Occipital lobe (tissue), 2 donors: Measurements from ENCODE around the gene UBE2A. TPM values are rescaled to one million over a fixed set of nuclear protein-coding genes. Genes with fewer than 3 reads are reported as not detected.

Source experiments
- DNase-seq: peaks from one replicate; lab custom pipeline; 2025; lab: John Stamatoyannopoulos, UW
- total RNA-seq: library from RNA; depleted of rRNA; stranded (reverse); fragments of >200 nt; gene quantifications from one replicate; pipeline ENCODE4 v1.2.3, GENCODE V29; 2014

UBE2A gene
- total RNA-seq: 28.1 TPM

DNA sequence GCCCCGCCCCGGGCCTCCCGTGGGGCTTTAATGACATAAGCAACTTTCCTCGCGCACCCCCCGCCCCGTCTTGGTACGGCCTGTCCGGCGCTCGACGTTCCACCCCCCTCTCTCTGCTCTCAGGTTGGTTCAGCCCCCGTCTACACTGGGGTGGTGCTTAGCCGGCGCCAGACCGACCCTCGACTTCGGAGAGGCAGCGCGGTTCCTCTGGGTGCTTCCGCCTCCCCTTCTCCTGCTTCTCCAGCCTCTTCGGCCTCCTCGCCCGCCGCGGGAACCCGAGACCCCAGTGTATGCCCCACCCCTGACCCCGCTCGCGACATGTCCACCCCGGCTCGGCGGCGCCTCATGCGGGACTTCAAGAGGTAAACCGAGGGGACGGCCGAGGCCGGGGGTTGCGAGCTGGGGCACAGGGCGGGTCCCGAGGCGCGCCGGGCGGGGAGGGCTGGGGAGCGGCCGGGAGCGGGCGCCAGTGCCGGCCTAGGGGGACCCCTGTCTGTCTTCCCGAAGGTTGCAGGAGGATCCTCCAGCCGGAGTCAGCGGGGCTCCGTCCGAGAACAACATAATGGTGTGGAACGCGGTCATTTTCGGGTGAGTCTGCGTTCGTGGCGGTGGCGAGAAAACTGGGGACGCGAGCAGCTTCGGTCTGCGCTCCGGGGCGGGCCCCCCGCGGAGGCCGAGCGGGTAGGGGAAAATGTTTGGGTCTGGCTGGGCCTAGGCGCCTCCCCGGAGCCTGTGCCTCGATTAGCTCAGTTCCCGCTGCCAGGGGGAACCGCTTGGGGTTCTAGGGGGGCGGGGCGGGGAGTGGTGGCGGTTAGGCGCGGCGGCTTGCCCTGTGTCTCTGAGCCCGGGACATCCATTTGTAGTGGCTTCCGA, at the start of gene UBE2A:
UBE2A (plus strand) TSS at position 170 of the 873 bp plus-strand sequence; CDS start at position 319, 149 bp downstream.
- DNase-seq: peak; percentile 64

DNA sequence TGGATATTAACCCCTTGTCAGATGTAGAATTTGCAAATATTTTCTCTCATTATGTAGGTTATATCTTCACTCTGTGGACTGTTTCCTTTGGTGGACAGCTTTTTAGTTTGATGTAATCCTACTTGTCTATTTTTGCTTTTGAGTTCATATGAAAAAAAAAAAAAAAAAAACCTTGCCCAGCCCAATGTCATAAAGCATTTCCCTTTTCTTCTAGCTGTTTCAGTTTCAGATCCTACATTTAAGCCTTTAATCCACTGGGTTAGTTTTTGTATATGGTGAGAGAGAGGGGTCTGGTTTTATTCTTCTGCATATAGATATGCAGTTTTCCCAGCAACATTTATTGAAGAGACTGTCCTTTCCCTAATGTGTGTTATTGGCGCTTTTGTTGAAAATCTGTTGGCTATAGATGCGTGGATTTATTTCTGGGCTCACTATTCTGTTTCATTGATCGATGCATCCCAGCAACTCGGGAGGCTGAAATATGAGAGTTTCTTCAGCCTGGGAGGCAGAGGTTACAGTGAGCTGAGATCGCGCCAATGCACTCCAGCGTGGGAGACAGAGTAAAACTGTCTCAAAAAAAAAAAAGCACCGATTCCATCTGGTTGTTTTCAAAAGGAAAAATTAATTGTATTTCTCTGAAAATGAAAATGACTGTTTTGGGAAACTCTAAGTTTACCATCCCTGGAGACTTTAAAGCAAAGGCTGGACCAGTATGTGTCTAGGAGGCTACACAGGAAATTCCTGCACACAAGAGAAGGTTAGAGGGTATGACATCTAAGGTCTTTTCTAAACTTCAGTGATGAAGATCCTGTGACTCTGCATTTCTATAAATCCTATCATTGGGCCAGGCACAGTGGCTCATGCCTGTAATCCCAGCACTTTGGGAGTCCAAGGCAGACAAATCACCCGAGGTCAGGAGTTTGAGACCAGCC, 44.8 kb upstream of the UBE2A start:
- no peak for DNase-seq

DNA sequence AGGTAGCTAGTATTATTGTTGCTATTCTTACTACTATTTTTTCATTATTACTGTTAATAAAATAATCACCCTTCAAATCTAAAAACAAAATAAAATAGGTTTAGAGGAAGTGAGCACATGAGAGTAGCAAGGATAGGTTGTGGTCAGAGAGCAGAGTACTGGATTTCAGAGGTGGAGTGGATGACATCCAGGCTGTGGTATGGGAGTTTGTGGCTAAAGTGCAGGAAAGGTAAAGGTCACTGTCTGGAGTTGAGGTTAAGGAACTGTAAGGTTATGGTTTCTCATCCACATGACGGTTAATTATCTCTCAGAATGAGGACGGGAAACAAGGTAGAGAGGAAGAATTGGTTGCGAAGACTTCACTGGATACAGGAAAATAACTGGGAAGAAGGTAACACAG, 36.9 kb upstream of the UBE2A start:
- no peak for DNase-seq

DNA sequence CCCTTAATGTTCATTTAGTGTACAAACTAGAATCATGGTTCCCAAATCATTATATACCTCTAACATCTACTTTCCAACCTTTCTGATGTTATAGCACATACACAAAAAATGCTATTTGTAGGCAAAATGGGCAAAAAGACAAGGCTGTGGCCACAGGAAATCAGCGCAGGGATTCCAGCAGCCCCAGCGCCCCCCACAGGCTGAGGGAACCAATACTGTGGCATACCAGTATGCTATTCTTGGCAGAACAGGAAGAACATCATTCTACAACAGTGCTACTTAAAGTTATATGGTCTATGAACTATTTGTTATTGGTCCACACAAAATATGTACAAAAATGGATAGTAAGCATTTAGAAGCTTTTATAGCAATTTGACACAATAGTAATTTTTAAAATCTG, 34.5 kb upstream of the UBE2A start:
- DNase-seq: no peak

DNA sequence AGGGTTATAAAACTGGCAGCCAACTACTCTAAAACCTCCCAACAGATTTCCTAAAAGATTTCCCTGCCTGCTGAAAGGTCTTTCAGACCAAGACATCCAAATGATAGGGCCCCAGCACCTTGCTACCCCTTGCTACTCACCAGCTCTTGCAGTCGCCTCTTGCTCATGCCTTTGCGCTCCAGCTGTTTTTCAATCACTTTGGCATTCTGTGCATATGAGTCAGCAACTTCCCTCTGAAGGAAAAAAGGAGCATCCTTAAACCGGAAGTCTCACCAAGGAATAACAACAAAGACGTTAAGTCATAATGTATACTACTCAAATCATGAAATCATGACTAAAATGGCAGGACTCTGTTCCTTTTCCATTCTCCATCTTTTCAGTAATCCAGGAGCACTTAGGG, 33.2 kb upstream of the UBE2A start:
- no peak for DNase-seq

DNA sequence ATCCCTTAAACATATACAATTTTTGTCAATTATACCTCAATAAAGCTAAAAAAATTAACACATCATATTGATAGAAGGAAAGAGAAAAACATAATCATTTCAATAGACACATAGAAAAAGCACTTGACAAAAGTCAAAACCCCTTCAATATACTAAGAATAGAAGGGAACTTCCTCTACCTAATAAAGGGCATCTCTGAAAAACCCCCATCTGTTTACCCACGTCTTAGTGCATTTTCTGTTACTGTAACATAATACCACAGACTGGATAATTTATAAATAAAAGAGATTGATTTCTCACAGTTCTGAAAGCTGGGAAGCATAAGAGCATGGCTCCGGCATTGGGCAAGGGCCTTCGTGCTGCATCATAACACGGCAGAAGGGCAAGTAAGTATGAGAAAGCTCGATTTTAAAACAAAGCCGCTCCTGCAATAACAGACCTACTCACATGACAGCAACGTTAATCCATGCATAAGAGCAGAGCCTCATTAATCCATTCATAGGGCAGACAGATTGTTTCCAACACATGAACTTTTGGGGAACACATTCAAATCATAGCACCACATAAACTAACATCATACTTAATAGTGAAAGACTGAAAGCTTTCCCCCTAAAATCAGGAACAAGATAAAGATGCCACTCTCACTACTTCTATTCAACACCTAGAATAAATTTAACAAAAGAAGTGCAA, 24.9 kb upstream of the UBE2A start:
- DNase-seq: no peak

DNA sequence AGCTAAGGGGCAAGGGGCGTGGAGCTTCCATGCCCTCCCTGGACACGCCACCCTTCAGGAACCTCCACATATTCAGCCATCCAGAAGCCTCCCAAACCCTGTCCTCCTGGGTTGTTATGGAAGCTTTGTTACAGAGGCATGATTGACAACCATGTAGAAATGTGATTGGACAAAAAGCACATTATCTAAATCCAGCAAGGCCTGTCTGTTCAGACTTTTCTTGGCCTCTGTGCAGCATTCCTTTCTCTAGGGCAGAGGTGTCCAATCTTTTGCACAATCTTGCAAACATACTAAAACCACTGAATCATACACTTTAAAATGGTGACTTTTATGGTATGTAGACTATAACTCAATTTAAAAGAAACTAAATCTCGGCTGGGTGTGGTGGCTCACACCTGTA, 21.9 kb upstream of the UBE2A start:
- no peak for DNase-seq

DNA sequence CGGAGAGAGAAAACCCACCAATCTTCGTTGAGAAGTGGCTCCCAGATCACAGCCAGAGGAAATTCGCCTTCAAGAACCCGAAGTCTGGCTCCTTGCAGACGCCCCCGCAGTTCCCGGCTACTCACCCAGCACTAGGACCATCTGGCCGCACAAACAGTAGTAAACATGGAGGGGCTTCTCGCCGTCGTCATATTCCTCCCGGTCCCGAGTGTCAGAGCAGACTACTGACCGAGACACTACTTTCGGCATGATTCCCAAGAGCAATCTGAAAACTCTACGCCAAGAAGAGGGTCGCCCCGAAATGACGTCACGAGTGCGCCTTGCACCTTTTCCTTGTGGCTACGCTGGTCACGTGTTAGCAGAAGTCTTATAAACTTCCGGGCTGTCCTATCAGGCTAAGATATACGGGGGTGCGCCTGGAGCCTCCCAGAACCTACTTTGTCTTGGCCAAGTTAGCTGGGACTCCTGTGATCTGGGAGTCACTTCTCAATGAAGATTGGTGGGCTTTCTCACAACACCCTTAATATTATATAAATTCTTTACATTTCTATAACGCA, 9.2 kb upstream of the UBE2A start, which contains the start of gene STEEP1:
STEEP1 (minus strand) TSS at position 303 of the 557 bp plus-strand sequence; CDS start at position 249, 54 bp downstream.
- peak; percentile 69 for DNase-seq

DNA sequence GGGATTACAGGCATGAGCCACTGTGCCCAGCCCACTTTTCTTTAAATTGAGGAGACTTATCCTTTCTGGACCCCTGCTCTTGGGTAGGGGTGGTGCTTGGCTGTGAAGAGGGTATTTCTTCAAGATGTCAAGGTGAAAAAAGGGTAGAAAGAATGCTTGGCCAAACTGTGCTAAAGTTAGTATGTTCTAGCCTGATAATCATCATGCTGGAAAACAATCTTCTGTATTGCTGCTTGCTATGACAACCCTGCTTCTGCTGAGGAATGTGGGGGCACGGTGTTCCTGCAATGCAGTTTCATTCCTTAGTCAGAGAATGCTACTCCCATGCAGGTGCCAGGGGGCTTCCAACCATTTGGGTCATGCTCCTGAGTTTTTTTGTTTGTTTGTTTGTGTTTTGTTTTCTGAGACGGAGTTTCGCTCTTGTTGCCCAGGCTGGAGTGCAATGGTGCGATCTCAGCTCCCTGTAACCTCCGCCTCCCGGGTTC, 4.0 kb upstream of the UBE2A start:
- no peak for DNase-seq

DNA sequence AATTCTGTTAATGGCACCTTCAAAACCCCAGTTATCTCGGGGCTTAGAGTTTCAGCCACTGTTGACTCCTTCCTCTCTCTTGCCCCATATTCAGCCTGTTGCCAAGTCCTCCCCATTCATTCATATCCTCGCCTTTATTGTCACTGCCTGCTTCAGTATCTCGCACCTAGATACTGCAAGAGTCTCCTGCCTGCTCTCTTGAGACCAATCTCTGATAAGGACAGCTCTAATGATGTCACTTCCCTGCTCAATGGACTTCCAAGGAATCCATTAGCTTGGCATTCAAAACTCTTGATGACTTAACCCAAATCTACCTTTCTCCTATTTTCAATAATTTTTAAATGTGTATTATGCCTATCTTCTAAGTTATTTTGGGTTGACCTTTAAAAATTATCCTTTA, 1.1 kb upstream of the UBE2A start:
- DNase-seq: no peak

DNA sequence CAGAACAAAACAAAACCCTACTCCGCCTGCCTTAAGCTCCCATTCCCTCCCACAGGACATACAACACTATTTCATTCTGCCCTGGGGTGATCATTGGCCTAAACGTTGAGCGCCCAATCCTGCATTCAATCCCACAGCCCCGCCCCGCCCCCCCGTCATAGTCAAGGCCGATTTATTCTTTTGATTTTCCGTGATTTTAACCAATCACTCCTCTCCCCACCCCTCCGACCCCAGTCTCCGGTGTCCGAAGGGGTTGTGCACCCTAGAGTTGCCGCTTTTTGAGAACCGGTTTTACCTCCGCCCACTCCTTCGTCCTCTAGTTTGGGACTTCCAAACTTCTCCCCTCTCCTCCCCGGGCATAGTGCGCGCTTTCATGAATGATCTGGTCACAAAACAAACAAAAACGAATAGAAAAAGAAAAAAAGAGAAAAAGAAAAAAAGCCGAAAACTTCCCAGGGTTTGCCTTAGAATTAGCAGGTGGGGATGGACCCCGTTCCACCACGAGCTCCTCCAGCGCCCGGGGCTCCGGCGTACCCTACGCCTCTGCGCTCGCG, 446 bp upstream of the UBE2A start:
- peak; percentile 2 for DNase-seq

DNA sequence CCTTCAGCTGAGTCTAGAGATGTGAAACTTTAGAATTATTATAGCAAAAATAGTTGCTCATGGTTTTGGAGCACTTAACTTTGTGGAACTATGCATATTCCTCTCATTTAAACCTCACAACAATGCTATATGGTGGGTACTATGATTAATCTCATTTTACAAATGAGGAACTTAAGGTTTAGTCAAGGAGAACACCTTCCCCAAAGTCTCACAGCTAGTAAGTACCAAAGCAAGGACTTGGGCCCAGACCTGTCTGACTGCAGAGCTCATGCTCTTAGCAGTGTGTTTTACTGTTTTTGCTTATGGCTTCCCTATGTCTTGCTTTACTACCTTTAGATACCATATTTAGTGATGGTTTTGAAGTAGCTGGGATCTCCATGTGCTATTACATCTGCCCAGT, 5.1 kb downstream of the UBE2A start:
- no peak for DNase-seq

DNA sequence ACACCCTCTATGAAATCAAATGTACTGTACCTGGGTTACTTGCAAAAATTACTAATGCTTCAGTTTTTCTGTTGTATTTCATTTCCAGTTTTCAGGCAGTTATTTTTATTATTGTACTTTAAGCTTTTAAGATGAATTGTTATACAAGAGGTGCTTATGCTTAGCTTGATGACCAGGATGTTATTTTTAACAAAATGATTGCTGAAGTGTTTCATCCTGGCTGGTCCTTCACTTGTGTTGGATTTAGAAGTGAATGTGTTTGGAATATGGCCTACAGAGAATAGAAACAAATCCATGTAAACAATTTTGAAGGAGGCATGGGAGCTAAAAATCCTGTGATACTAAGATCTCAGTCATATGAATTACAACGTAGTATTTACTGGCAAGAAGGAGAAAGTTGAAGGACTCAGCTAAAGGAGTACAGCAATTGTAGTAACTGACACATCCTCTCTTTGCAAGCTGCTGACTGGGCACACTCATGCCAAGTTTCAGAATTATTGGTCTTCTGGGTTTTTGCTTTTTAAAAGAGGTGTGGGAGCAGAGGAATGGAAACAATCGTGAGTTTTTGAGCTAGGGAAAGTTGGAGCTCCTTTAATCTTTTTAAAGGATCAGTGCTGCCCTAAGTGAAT, 9.2 kb downstream of the UBE2A start:
- DNase-seq: no peak

DNA sequence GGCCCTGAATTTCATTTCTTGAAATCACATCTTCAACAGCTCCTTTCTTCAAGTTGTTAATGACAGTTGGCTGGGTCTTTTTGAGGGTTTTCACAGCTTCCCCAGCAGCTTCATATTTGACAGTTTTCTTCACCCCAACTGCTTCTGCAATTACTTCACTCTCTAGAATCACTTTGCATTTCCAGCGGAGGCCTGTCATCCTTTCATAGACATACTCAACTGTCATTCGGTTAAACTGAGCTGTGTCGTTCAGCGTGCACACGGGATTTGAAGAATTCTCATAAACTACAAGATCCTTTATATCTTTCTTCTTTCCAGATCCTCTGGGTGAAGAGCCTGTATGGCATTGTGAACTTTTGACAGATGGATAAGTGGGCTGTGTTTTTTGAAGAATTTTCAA, 15.4 kb downstream of the UBE2A start:
- no peak for DNase-seq

DNA sequence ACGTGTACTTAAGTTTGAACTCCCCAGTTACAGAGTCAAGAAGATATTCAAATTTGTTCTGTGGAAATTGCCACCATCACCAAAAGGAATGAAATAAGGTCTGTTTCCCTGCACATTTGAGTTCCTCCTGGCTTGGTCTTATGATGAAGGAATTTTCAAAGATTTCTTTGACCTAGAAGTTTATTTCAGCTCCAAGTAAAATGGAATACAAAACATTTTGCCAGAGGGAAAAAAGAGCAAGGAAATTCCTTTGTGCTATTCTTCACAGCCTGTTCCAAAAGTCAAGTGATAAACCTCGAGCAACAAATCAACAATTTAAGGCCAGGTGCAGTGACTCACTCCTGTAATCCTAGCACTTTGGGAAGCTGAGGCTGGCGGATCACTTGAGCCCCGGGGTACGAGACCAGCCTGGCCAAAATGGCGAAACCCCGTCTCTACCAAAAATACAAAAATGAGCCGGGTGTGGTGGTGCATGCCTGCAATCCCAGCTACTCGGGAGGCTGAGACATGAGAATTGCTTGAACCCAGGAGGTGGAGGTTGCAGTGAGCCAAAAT, 28.4 kb downstream of the UBE2A start:
- DNase-seq: no peak

DNA sequence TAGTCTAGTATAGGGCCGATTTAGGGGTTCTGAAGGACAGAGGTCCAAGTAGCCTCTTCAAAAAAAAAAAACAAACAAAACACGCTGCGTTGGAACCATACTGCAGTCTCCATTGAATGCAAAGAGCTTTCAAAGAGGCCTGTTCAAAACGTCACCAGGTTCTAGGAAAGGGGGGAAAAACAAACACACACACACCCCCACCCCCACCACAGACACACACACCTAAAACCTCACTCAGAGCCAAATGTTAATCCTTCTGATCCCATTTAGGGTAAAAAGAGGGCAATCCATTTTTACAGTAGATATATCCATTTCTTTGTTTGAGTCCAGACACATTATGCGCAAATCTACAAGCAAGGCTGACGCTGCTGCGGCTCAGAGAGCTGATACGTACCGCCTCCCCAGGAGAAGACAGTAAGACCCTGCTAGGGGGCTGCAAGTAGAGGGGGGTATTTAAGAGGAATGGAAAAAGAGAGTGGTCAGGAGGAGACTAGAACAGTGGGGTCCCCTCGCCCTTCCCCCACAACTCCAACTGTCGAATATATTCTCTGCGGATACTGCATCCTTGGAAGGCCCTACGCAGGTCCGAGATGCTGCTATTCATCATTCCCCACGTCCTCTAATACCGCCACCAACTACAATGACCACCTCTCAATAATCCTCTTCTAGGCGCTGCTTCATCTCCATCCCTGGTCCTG, 30.6 kb downstream of the UBE2A start:
- no peak for DNase-seq

DNA sequence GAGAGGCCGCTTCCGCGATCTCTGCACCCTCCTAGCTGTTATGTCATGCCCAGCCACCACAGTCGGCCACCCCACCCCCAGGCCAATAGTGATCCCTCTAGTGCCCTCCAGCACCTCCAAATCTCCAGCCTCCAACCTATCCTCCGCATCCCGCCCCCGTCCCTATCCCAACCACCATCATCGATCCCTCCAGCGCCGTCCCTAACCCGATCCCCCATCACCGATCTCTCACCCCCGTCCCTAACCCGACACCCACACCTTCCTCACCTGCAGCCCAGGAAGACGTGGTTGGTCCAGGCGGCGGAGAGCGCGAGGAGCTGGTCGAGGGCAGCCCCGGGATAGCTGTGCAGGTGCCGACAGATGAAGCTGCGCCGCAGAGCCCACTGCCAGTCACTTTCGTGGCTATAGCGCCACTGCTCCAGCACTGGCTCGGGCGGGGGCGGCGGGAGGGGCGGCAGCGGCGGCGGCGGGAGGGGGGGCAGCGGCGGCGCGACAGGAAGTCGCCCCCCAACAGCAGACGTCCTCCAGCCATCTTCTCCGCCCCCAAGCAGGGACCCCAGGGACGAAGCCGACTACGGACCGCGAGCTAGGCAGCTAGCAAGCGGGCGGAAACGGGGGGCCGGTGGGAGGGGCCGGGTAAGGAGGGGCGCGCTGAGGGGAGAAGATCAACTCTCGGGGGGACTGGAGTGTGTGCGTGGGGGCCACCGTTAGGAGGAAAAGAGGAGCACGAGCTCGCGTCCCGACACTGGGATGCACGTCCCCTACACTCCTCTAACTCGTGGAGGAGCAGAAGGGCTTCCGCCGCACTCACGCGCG, 31.3 kb downstream of the UBE2A start:
- DNase-seq: peak; percentile 6

DNA sequence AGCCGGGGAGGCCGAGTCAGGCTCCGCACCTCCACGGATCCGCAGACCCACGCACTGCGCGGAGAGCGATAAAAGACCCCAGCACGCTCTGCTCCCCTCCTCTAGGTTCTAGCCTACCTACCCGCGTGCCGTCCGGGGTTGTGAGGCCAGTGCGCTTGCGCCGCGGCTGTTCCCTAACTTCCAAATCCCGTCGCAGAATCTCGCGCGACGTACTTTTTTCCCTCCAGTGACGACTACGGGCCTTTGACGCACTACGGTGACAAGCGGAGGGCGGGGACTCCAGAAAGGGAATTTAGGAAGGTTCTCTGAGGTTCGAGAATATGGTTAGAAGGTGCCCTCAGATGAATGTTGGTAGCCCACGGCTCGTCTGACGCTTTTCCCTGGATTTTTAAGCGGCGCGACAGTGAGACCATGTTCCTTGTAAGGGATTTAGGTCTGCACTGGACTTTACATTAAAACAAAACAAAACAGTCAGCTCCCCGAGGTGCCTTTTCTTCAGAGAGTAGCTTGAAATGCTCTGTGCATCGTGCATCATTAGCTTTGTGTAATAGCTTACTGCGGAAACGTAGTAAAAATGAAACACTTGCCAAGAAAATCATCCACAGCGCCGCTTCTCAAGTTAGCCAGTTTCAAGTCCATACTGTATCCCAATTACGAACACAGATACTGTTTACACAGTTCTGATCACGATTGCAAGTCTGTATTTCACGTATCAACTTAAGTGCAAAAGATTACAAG, 32.1 kb downstream of the UBE2A start, which contains the start of gene NKRF:
NKRF (minus strand) TSS at position 145 of the 738 bp plus-strand sequence.
- peak; percentile 73 for DNase-seq
